Measurements from ENCODE around the gene OXGR1.

GRCh38 chr13:97021241-97021640 lies 27.0 kb upstream of the OXGR1 start:
- TF ChIP-seq EZH2 (IDR thresholded peaks at IDR 0.05; ENCODE audit: low read length) (no peak), CTCF (optimal IDR thresholded peaks at IDR 0.05 in 1 of 3, IDR thresholded peaks at IDR 0.05 in 1 of 3, conservative IDR thresholded peaks at IDR 0.05 in 1 of 3; ENCODE audit: extremely low read depth in 1 of 3, insufficient read depth in 2 of 3, low read length in 3 of 3) (no peak)

All from keratinocyte (primary cell).